ENCODE data around the gene LTO1.

GRCh38 chr11:69686856-69687255 is 11.7 kb upstream of the LTO1 start:
- TF ChIP-seq POLR2A (IDR thresholded peaks at IDR 0.05; ENCODE audit: low read length) (no peak), GATA1 (IDR thresholded peaks at IDR 0.05; ENCODE audit: low read depth, low read length) (no peak)

All from erythroblast (primary cell).